Endothelial cell of umbilical vein (primary cell): Measurements from ENCODE around the gene REPIN1. TPM values are rescaled to one million over a fixed set of nuclear protein-coding genes. Genes with fewer than 3 reads are reported as not detected.

Experiments used
- BruUV-seq: library from RNA; stranded (reverse); fragments of 400-500 nt; replicated peaks from 2 replicates; lab custom pipeline; 2021; lab: Mats Ljungman, UMichigan
- CTCF ChIA-PET: fragments of 300-600, 350-600 bp; sonication (Branson Sonifier 250); formaldehyde crosslinking; loops from one replicate; lab custom pipeline; 2021; ENCODE audit warnings: antibody characterized with exemption, inconsistent platforms; lab: Charles Lee
- POLR2A ChIA-PET: fragments of 300-600, 350-600 bp; sonication (Branson Sonifier 250); formaldehyde crosslinking; loops from one replicate; lab custom pipeline; 2021; ENCODE audit warnings: antibody characterized with exemption, inconsistent platforms; lab: Charles Lee
- DNase-seq: peaks from one replicate; pipeline ENCODE4 v3.0.0-alpha.2; 2011; ENCODE audit warnings: low read depth, low spot score
- FAIRE-seq: peaks from 2 replicates; lab custom pipeline; 2011; peaks lifted over from hg19 to GRCh38; lab: Jason Lieb, UNC
- H2AFZ ChIP-seq: 2 replicates; pipeline ENCODE4 v1.6.0; 2012; ENCODE audit warnings: low read depth, low read length, control low read depth, inconsistent platforms
- H3K27ac ChIP-seq: 2 replicates; pipeline ENCODE4 v1.5.1; 2011; ENCODE audit warnings: low read depth, mild to moderate bottlenecking, control low read depth, low read length, moderate library complexity; ENCODE audit not compliant: insufficient read depth
- H3K27me3 ChIP-seq, 2 experiments: 2 replicates each; pipeline versions ENCODE4 v1.6.0 to v1.6.1; 2011; ENCODE audit warnings: low read length in 2 of 2, mixed read lengths in 1 of 2; ENCODE audit not compliant: control insufficient read depth in 2 of 2, insufficient read depth in 2 of 2
- H3K36me3 ChIP-seq, 2 experiments: 2 replicates in 1 of 2; 3 replicates in 1 of 2; pipeline ENCODE4 v1.5.1; 2011; ENCODE audit warnings: low read length in 2 of 2, mild to moderate bottlenecking in 1 of 2, moderate library complexity in 1 of 2; ENCODE audit not compliant: control insufficient read depth in 2 of 2, insufficient read depth in 2 of 2; ENCODE audit errors: extremely low read depth in 1 of 2
- H3K4me1 ChIP-seq: 3 replicates; pipeline ENCODE4 v1.5.1; 2011; ENCODE audit warnings: mild to moderate bottlenecking, low read length; ENCODE audit not compliant: control insufficient read depth, insufficient read depth; ENCODE audit errors: extremely low read depth
- H3K4me2 ChIP-seq: 2 replicates; pipeline ENCODE4 v1.6.1; 2011; ENCODE audit warnings: low read length, control low read depth, mixed read lengths; ENCODE audit not compliant: insufficient read depth
- H3K4me3 ChIP-seq, 3 experiments: fragments of 200-600 bp in 1 of 3; sonication (generic), shearing (Covaris generic) in 1 of 3; replicated peaks in 1 of 3; 2 replicates each; pipeline ENCODE4 v1.5.1; 2011 to 2016; ENCODE audit warnings: control low read depth in 3 of 3, low read length in 3 of 3, mild to moderate bottlenecking in 2 of 3, inconsistent platforms in 1 of 3, low read depth in 1 of 3, moderate library complexity in 1 of 3; ENCODE audit not compliant: insufficient read depth in 1 of 3
- H3K79me2 ChIP-seq: 2 replicates; pipeline ENCODE4 v1.6.0; 2012; ENCODE audit warnings: low read length, inconsistent platforms; ENCODE audit not compliant: control insufficient read depth, insufficient read depth
- H3K9ac ChIP-seq: replicated peaks from 2 replicates; pipeline ENCODE3; 2011; ENCODE audit warnings: low read length, control low read depth; ENCODE audit not compliant: insufficient read depth; ENCODE audit errors: extremely low read depth
- H3K9me1 ChIP-seq: replicated peaks from 3 replicates; pipeline ENCODE4 v1.6.0; 2011; ENCODE audit warnings: mild to moderate bottlenecking, low read length; ENCODE audit not compliant: control insufficient read depth, insufficient read depth; ENCODE audit errors: extremely low read depth
- H3K9me3 ChIP-seq: replicated peaks from 2 replicates; pipeline ENCODE4 v1.5.1; 2012; ENCODE audit warnings: low read length, inconsistent platforms; ENCODE audit not compliant: control insufficient read depth, insufficient read depth
- H4K20me1 ChIP-seq: replicated peaks from 2 replicates; pipeline ENCODE3; 2011; ENCODE audit warnings: mild to moderate bottlenecking, low read length; ENCODE audit not compliant: control insufficient read depth, insufficient read depth; ENCODE audit errors: extremely low read depth
- CTCF ChIP-seq, 2 donors: IDR thresholded peaks; 1 replicate in 1 of 2; 2 replicates in 1 of 2; pipeline ENCODE4 v1.5.1; 2011; ENCODE audit warnings: low read length in 2 of 2, mild to moderate bottlenecking in 2 of 2, moderate library complexity in 2 of 2, control low read depth in 1 of 2, inconsistent platforms in 1 of 2, low read depth in 1 of 2; ENCODE audit not compliant: insufficient read depth in 1 of 2; ENCODE audit errors: extremely low read depth in 1 of 2
- GATA2 ChIP-seq: IDR thresholded peaks from 2 replicates; pipeline ENCODE4 v1.7.0; 2011; ENCODE audit warnings: low read depth, mild to moderate bottlenecking, moderate library complexity, mixed read lengths, low read length; ENCODE audit not compliant: insufficient read length, insufficient read depth
- dilution Hi-C: fragments of 300-500 bp; cut with MboI; formaldehyde crosslinking; loops from one replicate; pipeline ENCODE4 v1.15.0; 2019; ENCODE audit warnings: low sequenced_read_pairs; ENCODE audit not compliant: extremely low pct_ligation_motif_present
- intact Hi-C: fragments of 100-400 bp; cut with micrococcal nuclease; formaldehyde crosslinking; loops from one replicate; pipeline ENCODE4 v1.10.0; 2022
- polyA plus RNA-seq, 4 experiments: library from polyadenylated mRNA; depleted of rRNA in 3 of 4; stranded (reverse) in 3 of 4; unstranded in 1 of 4; fragments of >200 nt; gene quantifications; 2 replicates each; pipeline versions ENCODE4 v1.2.1 to v1.2.3, GENCODE V29; 2011 to 2012; ENCODE audit warnings: missing spikeins in 1 of 4
- total RNA-seq: library from RNA; stranded (reverse); gene quantifications from 2 replicates; pipeline ENCODE4 v1.2.3, GENCODE V29; 2021

Gene REPIN1
- total and polyA plus RNA-seq, 2 donors (not counting 3 experiments of a cell fraction or from before 2014, with no cell fraction given): 108 to 140 TPM

DNA sequence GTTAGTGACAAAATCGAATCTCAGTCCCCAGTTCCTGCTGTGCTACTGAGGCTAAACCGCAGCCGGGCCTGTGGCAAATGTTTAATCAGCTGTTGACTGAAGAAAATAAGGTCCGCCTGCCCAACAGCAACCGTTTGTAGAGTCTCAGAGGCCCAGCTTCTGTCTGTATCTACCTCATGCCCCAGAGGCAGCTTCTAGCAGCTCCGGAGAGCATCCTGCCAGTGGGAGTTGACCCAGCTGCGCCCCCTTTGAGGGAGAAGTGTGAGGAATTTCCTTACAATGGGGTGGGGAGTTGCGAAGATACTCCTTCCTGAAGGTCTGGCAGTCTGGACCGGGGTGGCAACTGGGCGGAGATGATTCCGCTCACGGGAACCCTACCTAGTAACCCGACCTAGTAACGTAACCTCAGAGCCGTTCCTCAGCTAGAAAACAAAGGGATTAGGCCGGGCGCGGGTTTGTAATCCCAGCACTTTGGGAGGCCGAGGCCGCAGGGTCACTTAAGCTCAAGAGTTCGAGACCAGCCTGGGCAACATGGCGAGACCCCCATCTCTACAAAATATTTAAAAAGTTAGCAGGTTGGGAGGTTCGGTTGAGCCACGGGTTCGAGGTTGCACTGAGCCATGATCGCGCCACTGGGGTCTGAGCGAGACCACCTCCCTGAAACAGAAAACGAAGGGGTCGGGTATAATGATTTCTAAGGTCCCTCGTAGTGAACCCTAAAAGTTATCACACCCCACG is 9.7 kb downstream of the REPIN1 start:
- FAIRE-seq: peak; percentile 83

More for the DNA sequence above, 9.7 kb downstream of the REPIN1 start:
- dilution Hi-C loops: no loop called here
- Histone ChIP-seq H3K79me2 (peaks cover 38% of the 10 kb centered on the region), H3K9me3 (no peaks in the 10 kb centered on the region), H3K4me3 (peak overlapping the region; percentile 39 to 63 (median 44)), H3K36me3 (peaks cover 6 to 9% of the 10 kb centered on the region in 2 experiments), H4K20me1 (no peaks in the 10 kb centered on the region), H3K9ac (peak overlapping the region; percentile 81), H2AFZ (peak overlapping the region; percentile 69), H3K4me2 (peak overlapping the region; percentile 72), H3K9me1 (no peaks in the 10 kb centered on the region), H3K4me1 (peaks cover 29% of the 10 kb centered on the region), H3K27ac (peak overlapping the region; percentile 87), H3K27me3 (no peaks in the 10 kb centered on the region)
- ChIA-PET CTCF (interaction anchor here (0.9 to 1.9 kb wide), 9 partner anchors 9 to 39 kb away, joined by 3 to 16 read pairs (median 5); partner anchors contain the start of gene REPIN1), POLR2A (interaction anchor here (1.4 to 1.9 kb wide), 2 partner anchors 9 to 26 kb away, joined by 4 to 13 read pairs; partner anchors contain the start of gene REPIN1)
- DNase-seq: peak; percentile 77
- intact Hi-C loops: loop anchor here (2.0 to 10.0 kb wide), 3 partner anchors 21 to 209 kb away; partner anchors contain the start of gene GIMAP4
- TF ChIP-seq GATA2 (no peak), CTCF (IDR thresholded peaks at IDR 0.05; ENCODE audit: extremely low read depth in 1 of 2, insufficient read depth in 1 of 2, low read depth in 1 of 2, low read length in 2 of 2) (peak in 1 of 2 donors; percentile 14)
- BruUV-seq: TSS peak; percentile 88
